ENCODE data around the gene GABRA5. TPM values are rescaled to one million over a fixed set of nuclear protein-coding genes. Genes with fewer than 3 reads are reported as not detected.

Gene GABRA5
- total and polyA plus RNA-seq, 2 of the 8 experiments (the other 6 are each of a cell fraction or from before 2014, with no cell fraction given) = 15.0 to 29.6 TPM

- no peak overlapping the region for H3K4me3 ChIP-seq (ENCODE audit: extremely low read depth in 1 of 4, insufficient read depth in 2 of 4, low read depth in 3 of 4, low read length in 4 of 4)
- ChIA-PET POLR2A (ENCODE audit: partially characterized antibody) (no interaction called here), CTCF (ENCODE audit: partially characterized antibody) (interaction anchor here (0.6 to 1.4 kb wide), 2 partner anchors 10 to 136 kb away, joined by 3 to 5 read pairs; no protein-coding TSS in a partner anchor)
- H3K4ac ChIP-seq (replicated peaks; ENCODE audit: insufficient read length, low read depth, low read length) = no peak overlapping the region
- no peak overlapping the region for H3K9ac ChIP-seq (replicated peaks in 1 of 4; ENCODE audit: extremely low read depth in 1 of 4, low read depth in 3 of 4, low read length in 3 of 4)
- H3K14ac ChIP-seq (ENCODE audit: insufficient read length) = no peak overlapping the region
- FAIRE-seq (no peak), DNase-seq (ENCODE audit: low read depth in 1 of 2, low spot score in 2 of 2) (no peak)
- H4K91ac ChIP-seq (replicated peaks; ENCODE audit: insufficient read length, low read length) = no peak overlapping the region
- H2BK5ac ChIP-seq (ENCODE audit: low read depth, low read length) = no peak overlapping the region
- no peak overlapping the region for H2BK120ac ChIP-seq (replicated peaks; ENCODE audit: low read depth, low read length)
- no peaks in the 10 kb centered on the region; the same call in 1 of the 2 replicates for H3K23me2 ChIP-seq (ENCODE audit: low read depth, low read length)
- H3K36me3 ChIP-seq (ENCODE audit: control insufficient read depth in 2 of 4, insufficient read depth in 4 of 4, low read length in 3 of 4) = no peaks in the 10 kb centered on the region
- H3K4me1 ChIP-seq (replicated peaks in 1 of 4; ENCODE audit: control insufficient read depth in 3 of 4, insufficient read depth in 4 of 4, low read length in 3 of 4) = no peaks in the 10 kb centered on the region
- H3K9me3 ChIP-seq (ENCODE audit: insufficient read depth in 2 of 2, low read depth in 1 of 2, low read length in 1 of 2) = no peaks in the 10 kb centered on the region
- no peak overlapping the region for H3K4me2 ChIP-seq (ENCODE audit: insufficient read depth in 1 of 2, low read depth in 2 of 2, low read length in 2 of 2)
- no peak overlapping the region for H3K18ac ChIP-seq (ENCODE audit: extremely low read depth, low read length)
- no peak overlapping the region for H2BK20ac ChIP-seq (ENCODE audit: low read length)
- H4K5ac ChIP-seq (ENCODE audit: insufficient read length, low read depth, low read length) = no peak overlapping the region
- no peaks in the 10 kb centered on the region for H3K27me3 ChIP-seq (replicated peaks in 1 of 4; ENCODE audit: control insufficient read depth in 3 of 4, extremely low read depth in 1 of 4, insufficient read depth in 3 of 4, low read length in 3 of 4)
- H2BK15ac ChIP-seq (ENCODE audit: low read length) = no peak overlapping the region
- no peaks in the 10 kb centered on the region for H3K79me2 ChIP-seq (ENCODE audit: control insufficient read depth in 1 of 2, insufficient read depth in 2 of 2, low read length in 2 of 2)
- no peak overlapping the region for H3K23ac ChIP-seq (ENCODE audit: insufficient read length)
- no peak overlapping the region for H2BK12ac ChIP-seq (ENCODE audit: low read depth, low read length)
- no peak overlapping the region for H3K27ac ChIP-seq (ENCODE audit: low read depth, low read length)
- H3K79me1 ChIP-seq (ENCODE audit: low read depth, low read length) = no peaks in the 10 kb centered on the region
- no peak overlapping the region for H2AFZ ChIP-seq (ENCODE audit: low read length)
- TF ChIP-seq CBX8 (IDR thresholded peaks at IDR 0.05; ENCODE audit: borderline replicate concordance, low read depth, low read length) (no peak), POLR2A (IDR thresholded peaks at IDR 0.05; ENCODE audit: control extremely low read depth in 1 of 2, low read depth in 2 of 2, low read length in 2 of 2) (no peak), NANOG (IDR thresholded peaks at IDR 0.05; ENCODE audit: insufficient read depth, low read depth, low read length, poor library complexity, severe bottlenecking) (no peak), BACH1 (IDR thresholded peaks at IDR 0.05; ENCODE audit: low read length) (no peak), EGR1 (IDR thresholded peaks at IDR 0.05; ENCODE audit: borderline replicate concordance, low read depth, low read length) (no peak), JUN (IDR thresholded peaks at IDR 0.05; ENCODE audit: low read depth, low read length) (no peak), KDM4A (IDR thresholded peaks at IDR 0.05; ENCODE audit: low read depth, low read length, severe bottlenecking) (no peak), YY1 (IDR thresholded peaks at IDR 0.05; ENCODE audit: low read depth, low read length) (no peak)
- no peak overlapping the region for H3K56ac ChIP-seq (replicated peaks; ENCODE audit: insufficient read length, low read depth, low read length)
- 86% methylated on average over 3 of the region's 4 CpGs; no CpG with 5 or more reads in 1 of the 2 experiments for WGBS, 2 experiments (ENCODE audit: extremely low coverage in 1 of 2, insufficient coverage in 1 of 2, insufficient read length in 1 of 2, insufficient replicate concordance in 2 of 2, low coverage in 1 of 2, low lambda C conversion rate in 2 of 2, missing lambda C conversion rate in 1 of 2)
- no peak overlapping the region for H2AK5ac ChIP-seq (ENCODE audit: low read depth, low read length)
- no peaks in the 10 kb centered on the region for H4K20me1 ChIP-seq (replicated peaks in 1 of 2; ENCODE audit: control insufficient read depth in 1 of 2, insufficient read depth in 2 of 2, low read length in 2 of 2)
- H4K8ac ChIP-seq (ENCODE audit: extremely low read depth, insufficient read depth, low read length) = no peak overlapping the region
Measured at GRCh38 chr15:26854435-26854834, 12.4 kb upstream of the GABRA5 start.

All from H1 (cell line).